Measurements from ENCODE around the gene SCGB1C2.

Gene SCGB1C2

GRCh38 chr17:179066-179432, 41.7 kb downstream of the SCGB1C2 start:
- TF ChIP-seq CTCF (IDR thresholded peaks at IDR 0.05; ENCODE audit: low read depth, low read length) = no peak
- no peak for DNase-seq (ENCODE audit: extremely low read depth, low read depth)

- no peak for DNase-seq (ENCODE audit: extremely low read depth, low read depth)
Observed at GRCh38 chr17:179781-180380, 42.5 kb downstream of the SCGB1C2 start.

GRCh38 chr17:180381-181244, 43.2 kb downstream of the SCGB1C2 start:
- no peak for TF ChIP-seq CTCF (IDR thresholded peaks at IDR 0.05; ENCODE audit: low read depth, low read length)
- DNase-seq (ENCODE audit: extremely low read depth, low read depth) = no peak

More at GRCh38 chr17:179781-180380, 42.5 kb downstream of the SCGB1C2 start:
- no peak for TF ChIP-seq CTCF (IDR thresholded peaks at IDR 0.05; ENCODE audit: low read depth, low read length)

GRCh38 chr17:181245-182049, 44.1 kb downstream of the SCGB1C2 start, which contains the start of gene DOC2B:
Gene DOC2B, minus strand, starts transcription at chr17:181650. Its CDS starts 171 bp downstream, at chr17:181479.
- no peak for TF ChIP-seq CTCF (IDR thresholded peaks at IDR 0.05; ENCODE audit: low read depth, low read length)
- no peak for DNase-seq (ENCODE audit: extremely low read depth, low read depth)

- DNase-seq (ENCODE audit: extremely low read depth, low read depth) = no peak
- TF ChIP-seq CTCF (IDR thresholded peaks at IDR 0.05; ENCODE audit: low read depth, low read length) = no peak
Observed at GRCh38 chr17:182050-182751, 44.8 kb downstream of the SCGB1C2 start.

GRCh38 chr17:183021-183420, 45.7 kb downstream of the SCGB1C2 start:
- no peak for TF ChIP-seq CTCF (IDR thresholded peaks at IDR 0.05; ENCODE audit: low read depth, low read length)
- DNase-seq (ENCODE audit: extremely low read depth, low read depth) = no peak

Data from AG09319 (cell line).